GM21515 (cell line): ENCODE data around the gene VOPP1.

ENCODE experiments used
- ATAC-seq: cut with Tn5 transposase; IDR thresholded peaks from one replicate; pipeline ENCODE4 v1.9.1; 2021; ENCODE audit not compliant: unreplicated experiment

VOPP1 gene

GRCh38 chr7:55556031-55556430, 16.3 kb downstream of the VOPP1 start:
- ATAC-seq: peak; percentile 32

- ATAC-seq: no peak
Measured at GRCh38 chr7:55555160-55555559, 17.1 kb downstream of the VOPP1 start.

- ATAC-seq: no peak
Measured at GRCh38 chr7:55554038-55554437, 18.3 kb downstream of the VOPP1 start.

GRCh38 chr7:55553024-55553345, 19.3 kb downstream of the VOPP1 start:
- ATAC-seq: no peak

- ATAC-seq: no peak
Measured at GRCh38 chr7:55552320-55553023, 19.8 kb downstream of the VOPP1 start.

GRCh38 chr7:55550841-55551537, 21.3 kb downstream of the VOPP1 start:
- ATAC-seq: no peak

GRCh38 chr7:55550010-55550663, 22.2 kb downstream of the VOPP1 start:
- no peak for ATAC-seq

- ATAC-seq: peak; percentile 43
Measured at GRCh38 chr7:55549457-55549856, 22.8 kb downstream of the VOPP1 start.

- ATAC-seq: peak; percentile 37
Measured at GRCh38 chr7:55548295-55548731, 24.0 kb downstream of the VOPP1 start.

GRCh38 chr7:55546814-55547213, 25.5 kb downstream of the VOPP1 start:
- no peak for ATAC-seq

GRCh38 chr7:55545496-55545895, 26.8 kb downstream of the VOPP1 start:
- no peak for ATAC-seq

- no peak for ATAC-seq
Measured at GRCh38 chr7:55540226-55540858, 32.0 kb downstream of the VOPP1 start.

GRCh38 chr7:55539380-55539779, 32.9 kb downstream of the VOPP1 start:
- no peak for ATAC-seq

- no peak for ATAC-seq
Measured at GRCh38 chr7:55538538-55538937, 33.8 kb downstream of the VOPP1 start.

GRCh38 chr7:55537458-55537990, 34.8 kb downstream of the VOPP1 start:
- ATAC-seq: no peak

- no peak for ATAC-seq
Measured at GRCh38 chr7:55536619-55537457, 35.5 kb downstream of the VOPP1 start.

- no peak for ATAC-seq
Measured at GRCh38 chr7:55535617-55536016, 36.7 kb downstream of the VOPP1 start.

GRCh38 chr7:55534916-55535590, 37.2 kb downstream of the VOPP1 start:
- ATAC-seq: no peak

GRCh38 chr7:55534262-55534915, 37.9 kb downstream of the VOPP1 start:
- peak; percentile 64 for ATAC-seq

GRCh38 chr7:55533729-55534080, 38.6 kb downstream of the VOPP1 start:
- no peak for ATAC-seq
